ENCODE results near the gene SH3BP1. TPM values are rescaled to one million over a fixed set of nuclear protein-coding genes. Genes with fewer than 3 reads are reported as not detected.
"Not testable (repeated sequence)": the region's sequence is repeated elsewhere in the genome, so short reads cannot be mapped to it uniquely, and the experiment has no call there.

The SH3BP1 gene
- total and polyA plus RNA-seq, 2 of the 8 experiments (the other 6 are each of a cell fraction or from before 2014, with no cell fraction given): 23.9 to 40.3 TPM

- not testable (repeated sequence) for H2AK5ac ChIP-seq (ENCODE audit: low read depth, low read length); H3K23ac ChIP-seq (ENCODE audit: insufficient read length); H2BK120ac ChIP-seq (replicated peaks; ENCODE audit: low read depth, low read length); H3K9ac ChIP-seq (replicated peaks in 1 of 4; ENCODE audit: extremely low read depth in 1 of 4, low read depth in 3 of 4, low read length in 3 of 4); H2AFZ ChIP-seq (ENCODE audit: low read length); H3K14ac ChIP-seq (ENCODE audit: insufficient read length); H3K18ac ChIP-seq (ENCODE audit: extremely low read depth, low read length); H3K79me2 ChIP-seq (ENCODE audit: control insufficient read depth in 1 of 2, insufficient read depth in 2 of 2, low read length in 2 of 2); H3K4me3 ChIP-seq (ENCODE audit: extremely low read depth in 1 of 4, insufficient read depth in 2 of 4, low read depth in 3 of 4, low read length in 4 of 4); H4K20me1 ChIP-seq (replicated peaks in 1 of 2; ENCODE audit: control insufficient read depth in 1 of 2, insufficient read depth in 2 of 2, low read length in 2 of 2); H3K4ac ChIP-seq (replicated peaks; ENCODE audit: insufficient read length, low read depth, low read length); H3K4me2 ChIP-seq (ENCODE audit: insufficient read depth in 1 of 2, low read depth in 2 of 2, low read length in 2 of 2); H2BK15ac ChIP-seq (ENCODE audit: low read length); H3K23me2 ChIP-seq (ENCODE audit: low read depth, low read length); H3K4me1 ChIP-seq (replicated peaks in 1 of 4; ENCODE audit: control insufficient read depth in 3 of 4, insufficient read depth in 4 of 4, low read length in 3 of 4); H4K5ac ChIP-seq (ENCODE audit: insufficient read length, low read depth, low read length); DNase-seq (ENCODE audit: low read depth in 1 of 2, low spot score in 2 of 2); H3K56ac ChIP-seq (replicated peaks; ENCODE audit: insufficient read length, low read depth, low read length); H3K27me3 ChIP-seq (replicated peaks in 1 of 4; ENCODE audit: control insufficient read depth in 3 of 4, extremely low read depth in 1 of 4, insufficient read depth in 3 of 4, low read length in 3 of 4); FAIRE-seq; H3K36me3 ChIP-seq (ENCODE audit: control insufficient read depth in 2 of 4, insufficient read depth in 4 of 4, low read length in 3 of 4); H4K91ac ChIP-seq (replicated peaks; ENCODE audit: insufficient read length, low read length); H3K9me3 ChIP-seq (ENCODE audit: insufficient read depth in 2 of 2, low read depth in 1 of 2, low read length in 1 of 2); H2BK5ac ChIP-seq (ENCODE audit: low read depth, low read length); H3K79me1 ChIP-seq (ENCODE audit: low read depth, low read length); H3K27ac ChIP-seq (ENCODE audit: low read depth, low read length); H4K8ac ChIP-seq (ENCODE audit: extremely low read depth, insufficient read depth, low read length); H2BK20ac ChIP-seq (ENCODE audit: low read length); H2BK12ac ChIP-seq (ENCODE audit: low read depth, low read length)
- ChIA-PET CTCF (ENCODE audit: partially characterized antibody) (interaction anchor here (0.6 to 3.6 kb wide), 11 partner anchors 10 to 64 kb away, joined by 3 to 14 read pairs (median 3); no protein-coding TSS in a partner anchor), POLR2A (ENCODE audit: partially characterized antibody) (interaction anchor here (0.8 to 2.0 kb wide), 3 partner anchors 10 to 37 kb away, joined by 3 to 5 read pairs (median 3); no protein-coding TSS in a partner anchor)
- WGBS, 2 experiments (ENCODE audit: extremely low coverage in 1 of 2, insufficient coverage in 1 of 2, insufficient read length in 1 of 2, insufficient replicate concordance in 2 of 2, low coverage in 1 of 2, low lambda C conversion rate in 2 of 2, missing lambda C conversion rate in 1 of 2): 81% methylated on average over 5 of the region's 5 CpGs; no CpG with 5 or more reads in 1 of the 2 experiments
These were observed 36.8 kb upstream of the SH3BP1 start for GRCh38 chr22:37602546-37603277.

Measured in H1 (cell line).